HepG2 (cell line): ENCODE measurements around the gene NUTF2. TPM values are rescaled to one million over a fixed set of nuclear protein-coding genes. Genes with fewer than 3 reads are reported as not detected.

Experiments
- ATAC-seq: fragments of 200-7000 bp; cut with Tn5 transposase; 3 replicates; pipeline ENCODE4 v1.9.1; 2020; ENCODE audit warnings: mild to moderate bottlenecking, moderate library complexity
- BruUV-seq: library from RNA; stranded (reverse); fragments of 400-500 nt; replicated peaks from 2 replicates; lab custom pipeline; 2021; lab: Mats Ljungman, UMichigan
- CTCF ChIA-PET: fragments of 300-600 bp; formaldehyde crosslinking; extraction: SDS; loops from one replicate; lab custom pipeline; 2021; ENCODE audit warnings: low total read pairs, inconsistent platforms, low intra/inter-chr PET ratio; lab: Yijun Ruan, JAX
- POLR2A ChIA-PET: fragments of 350-600 bp; sonication (Branson Sonifier 250); formaldehyde crosslinking; loops from one replicate; lab custom pipeline; 2020; ENCODE audit warnings: antibody characterized with exemption, inconsistent platforms; lab: Yijun Ruan, JAX
- DNase-seq: peaks from one replicate; pipeline ENCODE4 v3.0.0-alpha.2; 2015; ENCODE audit warnings: low spot score
- FAIRE-seq: peaks from 3 replicates; lab custom pipeline; 2011; peaks lifted over from hg19 to GRCh38; lab: Jason Lieb, UNC
- H2AFZ ChIP-seq: one replicate; pipeline ENCODE4 v1.6.1; 2011; ENCODE audit warnings: low read length, inconsistent platforms
- H3K27ac ChIP-seq: fragments of 300-600 bp; 3 replicates; pipeline ENCODE4 v1.8.0; 2011; ENCODE audit warnings: mixed run types, mild to moderate bottlenecking, mixed read lengths, low read length, inconsistent platforms; ENCODE audit not compliant: insufficient read depth; ENCODE audit errors: extremely low read length
- H3K27me3 ChIP-seq, 2 experiments: fragments of 200-600 bp in 1 of 2; 2 replicates in 1 of 2; 3 replicates in 1 of 2; pipeline versions ENCODE4 v1.6.0 to v1.8.0; 2011; ENCODE audit warnings: low read length in 2 of 2, mild to moderate bottlenecking in 2 of 2, moderate library complexity in 2 of 2, inconsistent platforms in 1 of 2; ENCODE audit not compliant: insufficient read depth in 2 of 2, control insufficient read depth in 1 of 2
- H3K36me3 ChIP-seq, 2 experiments: fragments of 200-600 bp in 1 of 2; replicated peaks in 1 of 2; 2 replicates in 1 of 2; 3 replicates in 1 of 2; pipeline versions ENCODE4 v1.5.1 to v1.8.0; 2011; ENCODE audit warnings: low read length in 2 of 2, inconsistent platforms in 1 of 2; ENCODE audit not compliant: insufficient read depth in 2 of 2, control insufficient read depth in 1 of 2
- H3K4me1 ChIP-seq: 2 replicates; pipeline ENCODE4 v1.5.1; 2012; ENCODE audit warnings: low read length, inconsistent platforms; ENCODE audit not compliant: insufficient read depth
- H3K4me2 ChIP-seq: 2 replicates; pipeline ENCODE4 v1.6.0; 2011; ENCODE audit warnings: low read depth, low read length, inconsistent platforms
- H3K4me3 ChIP-seq, 3 experiments: fragments of 200-600 bp in 1 of 3; sonication (generic), shearing (Covaris generic) in 1 of 3; replicated peaks in 1 of 3; 2 replicates each; pipeline ENCODE4 v1.5.1; 2011 to 2016; ENCODE audit warnings: low read length in 3 of 3, inconsistent platforms in 2 of 3, low read depth in 2 of 3, mild to moderate bottlenecking in 2 of 3, control low read depth in 1 of 3, mixed read lengths in 1 of 3; ENCODE audit not compliant: insufficient read depth in 1 of 3
- H3K79me2 ChIP-seq: one replicate; pipeline ENCODE4 v1.6.1; 2011; ENCODE audit warnings: low read length, inconsistent platforms; ENCODE audit not compliant: insufficient read depth
- H3K9ac ChIP-seq: 2 replicates; pipeline ENCODE4 v1.6.0; 2011; ENCODE audit warnings: mild to moderate bottlenecking, low read depth, low read length, inconsistent platforms; ENCODE audit not compliant: insufficient read depth
- H3K9me3 ChIP-seq: 2 replicates; pipeline ENCODE4 v1.5.1; 2012; ENCODE audit warnings: mild to moderate bottlenecking, low read length
- H4K20me1 ChIP-seq: 2 replicates; pipeline ENCODE4 v1.6.0; 2011; ENCODE audit warnings: inconsistent platforms, mild to moderate bottlenecking, low read length, moderate library complexity; ENCODE audit not compliant: insufficient read depth
- GLI4 ChIP-seq: sonication (generic); formaldehyde crosslinking; IDR thresholded peaks from 2 replicates; pipeline ENCODE4 v1.5.1; 2020; ENCODE audit warnings: missing genetic modification reagents, mild to moderate bottlenecking, moderate library complexity, borderline replicate concordance
- HIVEP1 ChIP-seq: sonication (generic); formaldehyde crosslinking; IDR thresholded peaks from 2 replicates; pipeline ENCODE4 v1.4.0; 2020; ENCODE audit warnings: mild to moderate bottlenecking, missing genetic modification reagents
- PRDM15 ChIP-seq: sonication (generic); formaldehyde crosslinking; IDR thresholded peaks from 2 replicates; pipeline ENCODE4 v1.4.0; 2020; ENCODE audit warnings: missing genetic modification reagents
- RBM22 ChIP-seq: fragments of 200-400 bp; formaldehyde crosslinking; optimal IDR thresholded peaks from 2 replicates; pipeline ENCODE3; 2017; ENCODE audit warnings: mild to moderate bottlenecking, low read length, moderate library complexity
- REPIN1 ChIP-seq: sonication (generic); formaldehyde crosslinking; IDR thresholded peaks from 2 replicates; pipeline ENCODE4 v1.8.0; 2022; ENCODE audit warnings: missing genetic modification reagents, low read depth, mild to moderate bottlenecking, borderline replicate concordance
- SOX13 ChIP-seq, 3 experiments: fragments of 450-650 bp in 1 of 3; sonication (generic) in 1 of 3; formaldehyde crosslinking in 1 of 3; IDR thresholded peaks in 2 of 3; conservative IDR thresholded peaks in 1 of 3; 2 replicates each; pipeline versions ENCODE4 v1.5.0 to v1.6.1; 2016 to 2020; ENCODE audit warnings: antibody characterized with exemption in 1 of 3, mild to moderate bottlenecking in 1 of 3, missing compliant biosample characterization in 1 of 3, missing genetic modification reagents in 1 of 3, moderate library complexity in 1 of 3
- TRIM22 ChIP-seq: fragments of 450-650 bp; IDR thresholded peaks from 2 replicates; pipeline ENCODE4 v1.6.1; 2017
- ZFP82 ChIP-seq: sonication (generic); formaldehyde crosslinking; IDR thresholded peaks from 2 replicates; pipeline ENCODE4 v1.5.1; 2020; ENCODE audit warnings: mild to moderate bottlenecking, missing genetic modification reagents, borderline replicate concordance
- ZNF121 ChIP-seq: sonication (generic); formaldehyde crosslinking; IDR thresholded peaks from 2 replicates; pipeline ENCODE4 v1.5.0; 2020; ENCODE audit warnings: mild to moderate bottlenecking, missing genetic modification reagents
- ZNF614 ChIP-seq: IDR thresholded peaks from 2 replicates; pipeline ENCODE4 v1.6.1; 2018; ENCODE audit warnings: missing biosample characterization, missing genetic modification reagents, inconsistent platforms, borderline replicate concordance
- WGBS: methylation state at CpG from one replicate; pipeline ENCODE4 v1.1.6; 2017; ENCODE audit warnings: low lambda C conversion rate; 5-methylcytosine and 5-hydroxymethylcytosine counted together
- in situ Hi-C: cut with HindIII; loops from 2 replicates; pipeline ENCODE4 v1.10.0; 2017; ENCODE audit warnings: low pct_unique_long_range_greater_than_20kb; ENCODE audit not compliant: extremely low pct_ligation_motif_present
- intact Hi-C: fragments of 100-400 bp; cut with micrococcal nuclease; formaldehyde crosslinking; loops from one replicate; pipeline ENCODE4 v1.10.0; 2022; ENCODE audit not compliant: unreplicated experiment
- polyA plus RNA-seq, 8 experiments: library from polyadenylated mRNA; depleted of rRNA in 3 of 8; stranded (reverse) in 7 of 8; unstranded in 1 of 8; fragments of >200 nt; fragmentation: Illumina TruSeq in 4 of 8; extraction: Trizol in 4 of 8; gene quantifications; 2 replicates each; pipeline versions ENCODE4 v1.2.1 to v1.2.3, GENCODE V29; 2011 to 2016; ENCODE audit warnings: low read depth in 4 of 8, missing spikeins in 1 of 8, mixed read lengths in 1 of 8; ENCODE audit not compliant: insufficient read depth in 1 of 8
- total RNA-seq, 5 experiments: library from RNA; depleted of rRNA; stranded (reverse); fragments of >200 nt; fragmentation: Illumina TruSeq; extraction: Trizol; gene quantifications; 2 replicates each; pipeline ENCODE4 v1.2.3, GENCODE V29; 2016; ENCODE audit warnings: low read depth in 1 of 5

NUTF2 gene
- total and polyA plus RNA-seq, 2 of the 13 experiments (the other 11 are each of a cell fraction or from before 2014, with no cell fraction given) = 168 to 214 TPM

GRCh38 chr16:67858500-67858899, 11.8 kb downstream of the NUTF2 start:
- Histone ChIP-seq H3K27ac (peak overlapping the region; percentile 89), H3K9ac (peak overlapping the region; percentile 72), H3K4me3 (no peak overlapping the region), H3K4me1 (peaks cover 60% of the 10 kb centered on the region), H3K36me3 (peaks cover 16 to 39% of the 10 kb centered on the region in 2 experiments), H3K9me3 (no peaks in the 10 kb centered on the region)
- 86% methylated on average over 4 of the region's 4 CpGs for WGBS
- BruUV-seq = no TSS peak
- FAIRE-seq = no peak
- ATAC-seq = no peak
- in situ Hi-C loops = no loop called here
- TF ChIP-seq ZNF614 (CRISPR knock-in tag) = no peak
- TF ChIP-seq ZFP82 (CRISPR knock-in tag) = 0 out of 2 replicates have a peak, but pooled peaks have one; percentile 37
- TF ChIP-seq, all 625 proteins: peak for 1
- intact Hi-C loops = no loop called here
- Histone ChIP-seq H4K20me1 (peaks cover 64% of the 10 kb centered on the region), H2AFZ (no peak overlapping the region), H3K27me3 (no peaks in the 10 kb centered on the region), H3K4me2 (peak overlapping the region; percentile 16; the same call in 1 of the 2 replicates), H3K79me2 (peaks cover 95% of the 10 kb centered on the region)
- ChIA-PET POLR2A (interaction anchor here (1.0 to 3.3 kb wide), 6 partner anchors 11 to 106 kb away, joined by 3 to 21 read pairs (median 7); partner anchors contain the start of genes CENPT, EDC4 and NUTF2), CTCF (interaction anchor here (1.0 kb wide), 1 partner anchor 42 kb away, joined by 6 read pairs; no protein-coding TSS in a partner anchor)
- DNase-seq = no peak

GRCh38 chr16:67860589-67861398, 14.1 kb downstream of the NUTF2 start:
- FAIRE-seq = no peak
- POLR2A ChIA-PET = interaction anchor here (0.8 to 1.3 kb wide), 2 partner anchors 15 to 32 kb away, joined by 3 to 4 read pairs; partner anchors contain the start of gene PSKH1
- BruUV-seq = no TSS peak

More at GRCh38 chr16:67860589-67861398, 14.1 kb downstream of the NUTF2 start:
- in situ Hi-C loops (no loop called here), intact Hi-C loops (no loop called here)
- Histone ChIP-seq H4K20me1 (peaks cover 60% of the 10 kb centered on the region), H3K4me1 (peaks cover 37% of the 10 kb centered on the region), H3K9ac (no peak overlapping the region), H2AFZ (no peak overlapping the region), H3K4me3 (no peak overlapping the region), H3K36me3 (peaks cover 19 to 49% of the 10 kb centered on the region in 2 experiments), H3K27me3 (no peaks in the 10 kb centered on the region), H3K9me3 (no peaks in the 10 kb centered on the region), H3K4me2 (no peak overlapping the region), H3K27ac (peak overlapping the region; percentile 9), H3K79me2 (peaks cover 88% of the 10 kb centered on the region)
- ATAC-seq (no peak), DNase-seq (no peak)
- CTCF ChIA-PET = no interaction called here
- TF ChIP-seq PRDM15 (CRISPR knock-in tag) (no peak), TRIM22 (no peak), HIVEP1 (CRISPR knock-in tag) (0 out of 2 replicates have a peak, but pooled peaks have one; percentile 21), ZNF121 (CRISPR knock-in tag) (no peak), REPIN1 (no peak), RBM22 (peak; percentile 37), GLI4 (no peak), SOX13 (IDR thresholded peaks at IDR 0.05) (no peak), SOX13 (CRISPR knock-in tag; conservative IDR thresholded peaks at IDR 0.05 in 1 of 2, IDR thresholded peaks at IDR 0.05 in 1 of 2) (no peak)
- WGBS = 92% methylated on average over 8 of the region's 8 CpGs
